ENCODE results near the gene TRIM68. TPM values are rescaled to one million over a fixed set of nuclear protein-coding genes. Genes with fewer than 3 reads are reported as not detected.
A peak's percentile ranks its signal among the peaks of the same experiment; 100 is the strongest.

TRIM68 gene, protein sequence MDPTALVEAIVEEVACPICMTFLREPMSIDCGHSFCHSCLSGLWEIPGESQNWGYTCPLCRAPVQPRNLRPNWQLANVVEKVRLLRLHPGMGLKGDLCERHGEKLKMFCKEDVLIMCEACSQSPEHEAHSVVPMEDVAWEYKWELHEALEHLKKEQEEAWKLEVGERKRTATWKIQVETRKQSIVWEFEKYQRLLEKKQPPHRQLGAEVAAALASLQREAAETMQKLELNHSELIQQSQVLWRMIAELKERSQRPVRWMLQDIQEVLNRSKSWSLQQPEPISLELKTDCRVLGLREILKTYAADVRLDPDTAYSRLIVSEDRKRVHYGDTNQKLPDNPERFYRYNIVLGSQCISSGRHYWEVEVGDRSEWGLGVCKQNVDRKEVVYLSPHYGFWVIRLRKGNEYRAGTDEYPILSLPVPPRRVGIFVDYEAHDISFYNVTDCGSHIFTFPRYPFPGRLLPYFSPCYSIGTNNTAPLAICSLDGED
- total RNA-seq: 10 to 100 TPM in 5 of 6 donors, 1 to 10 TPM in 1; 8.7 to 21.6 (median 13.1) TPM

DNA sequence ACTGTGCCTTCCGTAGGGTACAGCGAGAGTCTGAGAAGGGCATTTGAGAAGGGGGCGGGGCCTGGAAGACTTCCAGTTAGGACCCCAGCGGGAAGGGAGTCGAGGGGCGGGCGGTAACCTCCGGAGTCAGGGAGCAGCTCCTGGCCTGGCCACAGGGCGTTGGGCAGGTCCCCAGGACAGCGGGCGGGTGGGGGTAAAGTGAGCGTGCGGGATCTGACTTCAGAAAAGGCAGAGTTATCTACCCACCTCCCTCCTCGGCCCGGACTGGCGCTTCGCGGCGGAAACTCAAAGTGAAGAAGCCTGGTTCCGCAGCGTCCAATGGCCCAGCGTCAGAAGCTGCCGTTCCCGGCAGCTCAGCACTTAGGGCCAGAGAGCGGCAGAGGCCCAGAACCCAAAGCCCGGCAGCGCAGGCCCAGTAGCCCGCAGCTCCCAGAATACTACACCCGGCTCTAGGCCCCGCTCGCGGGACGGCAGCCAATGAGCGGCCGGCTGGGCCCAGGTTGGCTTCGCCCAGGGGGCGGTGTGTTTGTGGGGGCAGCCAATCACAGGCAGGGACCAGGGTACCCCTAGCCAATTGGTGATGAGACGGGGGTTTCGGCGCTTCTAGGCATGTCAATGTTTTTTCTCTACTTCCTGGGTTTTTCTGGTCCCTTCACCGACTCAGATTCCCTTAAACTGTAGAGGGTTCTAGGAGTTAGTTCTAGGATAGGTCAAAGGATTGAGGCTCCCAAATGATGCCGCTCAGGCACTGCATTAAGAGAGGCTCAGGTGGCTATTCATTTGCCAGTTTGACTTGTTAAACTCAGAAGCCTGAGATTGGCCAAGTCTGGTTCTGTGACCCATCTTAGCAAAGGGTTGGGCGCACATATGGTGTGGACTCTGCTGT is at the start of gene TRIM68:
TSS of gene TRIM68 (minus strand) at position 451 of the 886 bp plus-strand sequence. CDS start 2,727 bp downstream, outside the sequence.
- H3K36me3 ChIP-seq: peaks cover 0 to 13% (median 4%) of the 10 kb centered on the region in 4 donors
- peak within 1 kb of the TSS; percentile 85 to 94 (median 92) for H3K27ac ChIP-seq
- WGBS, 2 donors: 4 to 8% methylated on average over 20 to 43 of the region's 43 CpGs
- TF ChIP-seq POLR2A (IDR thresholded peaks at IDR 0.05) (peak in 2 of 4 donors; percentile 62 to 89), EP300 (IDR thresholded peaks at IDR 0.05) (no peak), POLR2AphosphoS5 (IDR thresholded peaks at IDR 0.05) (peak; percentile 47 to 74)
- TF ChIP-seq, protein P1, sequence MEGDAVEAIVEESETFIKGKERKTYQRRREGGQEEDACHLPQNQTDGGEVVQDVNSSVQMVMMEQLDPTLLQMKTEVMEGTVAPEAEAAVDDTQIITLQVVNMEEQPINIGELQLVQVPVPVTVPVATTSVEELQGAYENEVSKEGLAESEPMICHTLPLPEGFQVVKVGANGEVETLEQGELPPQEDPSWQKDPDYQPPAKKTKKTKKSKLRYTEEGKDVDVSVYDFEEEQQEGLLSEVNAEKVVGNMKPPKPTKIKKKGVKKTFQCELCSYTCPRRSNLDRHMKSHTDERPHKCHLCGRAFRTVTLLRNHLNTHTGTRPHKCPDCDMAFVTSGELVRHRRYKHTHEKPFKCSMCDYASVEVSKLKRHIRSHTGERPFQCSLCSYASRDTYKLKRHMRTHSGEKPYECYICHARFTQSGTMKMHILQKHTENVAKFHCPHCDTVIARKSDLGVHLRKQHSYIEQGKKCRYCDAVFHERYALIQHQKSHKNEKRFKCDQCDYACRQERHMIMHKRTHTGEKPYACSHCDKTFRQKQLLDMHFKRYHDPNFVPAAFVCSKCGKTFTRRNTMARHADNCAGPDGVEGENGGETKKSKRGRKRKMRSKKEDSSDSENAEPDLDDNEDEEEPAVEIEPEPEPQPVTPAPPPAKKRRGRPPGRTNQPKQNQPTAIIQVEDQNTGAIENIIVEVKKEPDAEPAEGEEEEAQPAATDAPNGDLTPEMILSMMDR (IDR thresholded peaks at IDR 0.05): peak in 2 of 6 experiments; percentile 9 to 16
- peaks cover 9 to 17% (median 14%) of the 10 kb centered on the region in 4 donors for H3K4me1 ChIP-seq
- ATAC-seq (ENCODE audit: low FRiP score in 2 of 2) (peak; percentile 100), DNase-seq (peak; percentile 97 to 98)
- H3K4me3 ChIP-seq: peak within 1 kb of the TSS; percentile 49 to 78 (median 66)
- no peaks in the 10 kb centered on the region for H3K9me3 ChIP-seq
- no peaks in the 10 kb centered on the region for H3K27me3 ChIP-seq

DNA sequence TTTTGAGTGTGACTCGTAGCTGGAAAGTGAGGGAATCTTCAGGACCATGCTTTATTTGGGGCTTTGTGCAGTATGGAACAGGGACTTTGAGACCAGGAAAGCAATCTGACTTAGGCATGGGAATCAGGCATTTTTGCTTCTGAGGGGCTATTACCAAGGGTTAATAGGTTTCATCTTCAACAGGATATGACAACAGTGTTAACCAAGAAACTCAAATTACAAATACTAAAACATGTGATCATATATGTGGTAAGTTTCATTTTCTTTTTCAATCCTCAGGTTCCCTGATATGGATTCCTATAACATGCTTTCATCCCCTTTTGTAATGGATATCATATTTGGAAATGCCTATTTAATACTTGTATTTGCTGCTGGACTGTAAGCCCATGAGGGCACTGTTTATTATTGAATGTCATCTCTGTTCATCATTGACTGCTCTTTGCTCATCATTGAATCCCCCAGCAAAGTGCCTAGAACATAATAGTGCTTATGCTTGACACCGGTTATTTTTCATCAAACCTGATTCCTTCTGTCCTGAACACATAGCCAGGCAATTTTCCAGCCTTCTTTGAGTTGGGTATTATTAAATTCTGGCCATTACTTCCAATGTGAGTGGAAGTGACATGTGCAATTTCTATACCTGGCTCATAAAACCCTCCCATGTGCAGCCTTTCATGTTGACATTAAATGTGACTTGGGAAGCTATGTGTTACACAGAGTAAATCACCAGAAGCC is 46.8 kb upstream of the TRIM68 start:
- ATAC-seq (ENCODE audit: low FRiP score in 2 of 2) (no peak), DNase-seq (no peak)
- WGBS, 2 donors: 77 to 90% methylated on average over 2 of the region's 2 CpGs
- H3K4me3 ChIP-seq: no peak overlapping the region
- H3K4me1 ChIP-seq: no peaks in the 10 kb centered on the region
- H3K27me3 ChIP-seq: no peaks in the 10 kb centered on the region
- H3K27ac ChIP-seq: no peak overlapping the region
- no peaks in the 10 kb centered on the region for H3K9me3 ChIP-seq
- TF ChIP-seq EP300 (IDR thresholded peaks at IDR 0.05) (no peak), POLR2A (IDR thresholded peaks at IDR 0.05) (no peak), POLR2AphosphoS5 (IDR thresholded peaks at IDR 0.05) (no peak)
- TF ChIP-seq, protein P1 (IDR thresholded peaks at IDR 0.05): no peak
- H3K36me3 ChIP-seq: no peaks in the 10 kb centered on the region

DNA sequence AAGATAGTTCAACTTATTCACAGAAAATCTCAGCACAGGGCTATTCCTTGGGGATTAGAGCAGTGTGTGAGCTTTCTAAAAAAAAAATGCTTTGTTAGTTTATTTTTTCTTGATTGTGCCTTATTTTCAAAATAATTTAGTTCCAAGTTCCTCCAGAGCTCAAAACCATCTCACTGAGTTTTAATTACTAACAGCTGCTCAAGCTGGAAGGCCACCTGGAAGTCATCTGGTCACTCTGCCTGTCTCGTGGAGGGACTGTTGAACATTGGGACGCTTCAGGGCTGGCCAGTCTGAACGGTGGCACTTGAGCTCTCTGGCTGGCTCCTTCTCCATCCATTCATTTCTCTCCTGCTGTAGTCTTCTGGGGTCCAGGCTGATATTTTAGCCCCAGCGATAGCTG is 39.7 kb upstream of the TRIM68 start:
- Histone ChIP-seq H3K27me3 (no peaks in the 10 kb centered on the region), H3K9me3 (no peaks in the 10 kb centered on the region), H3K36me3 (no peaks in the 10 kb centered on the region), H3K4me3 (no peak overlapping the region), H3K27ac (no peak overlapping the region), H3K4me1 (no peaks in the 10 kb centered on the region)
- DNase-seq (no peak), ATAC-seq (ENCODE audit: low FRiP score in 2 of 2) (no peak)
- 56 to 61% methylated on average over 4 of the region's 4 CpGs for WGBS, 2 donors
- TF ChIP-seq, protein P1 (IDR thresholded peaks at IDR 0.05): no peak
- TF ChIP-seq EP300 (IDR thresholded peaks at IDR 0.05): no peak
- no peak for TF ChIP-seq POLR2A (IDR thresholded peaks at IDR 0.05)
- TF ChIP-seq POLR2AphosphoS5 (IDR thresholded peaks at IDR 0.05): no peak

DNA sequence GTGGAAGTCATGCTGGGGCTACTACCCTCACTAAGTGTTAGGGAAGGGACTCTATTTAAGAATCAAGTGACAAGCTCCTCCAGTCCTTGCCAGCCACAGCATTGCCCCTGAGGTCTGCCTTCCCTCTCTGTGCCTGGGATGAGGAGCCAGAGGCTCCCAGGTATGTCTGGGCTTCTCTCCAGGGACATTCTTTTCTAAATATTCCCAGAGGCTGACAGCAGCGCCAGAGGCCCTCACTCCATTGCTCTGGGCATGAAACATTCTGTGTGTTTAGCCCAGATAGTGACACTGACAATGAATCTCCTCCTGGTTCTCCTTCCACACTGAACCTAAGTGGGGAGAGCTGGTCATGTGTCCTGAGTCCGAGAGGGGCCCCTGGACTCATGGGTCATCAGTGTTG is 37.9 kb upstream of the TRIM68 start:
- TF ChIP-seq EP300 (IDR thresholded peaks at IDR 0.05) (no peak), POLR2AphosphoS5 (IDR thresholded peaks at IDR 0.05) (no peak), POLR2A (IDR thresholded peaks at IDR 0.05) (no peak)
- TF ChIP-seq, protein P1 (IDR thresholded peaks at IDR 0.05): no peak
- Histone ChIP-seq H3K27ac (no peak overlapping the region), H3K4me1 (no peaks in the 10 kb centered on the region), H3K9me3 (no peaks in the 10 kb centered on the region), H3K4me3 (no peak overlapping the region), H3K36me3 (no peaks in the 10 kb centered on the region), H3K27me3 (no peaks in the 10 kb centered on the region)
- 62 to 88% methylated on average over 2 of the region's 2 CpGs for WGBS, 2 donors
- no peak for ATAC-seq (ENCODE audit: low FRiP score in 2 of 2)
- DNase-seq: no peak
